ENCODE data around the gene IRF6.

The IRF6 gene

GRCh38 chr1:209756615-209757445 lies 49.1 kb downstream of the IRF6 start:
- DNase-seq, result no peak

- no peak for DNase-seq
Measured at GRCh38 chr1:209755926-209756614, 49.9 kb downstream of the IRF6 start, which contains the start of gene TRAF3IP3. Gene TRAF3IP3, plus strand, starts transcription at chr1:209756053. Its CDS starts 3,987 bp downstream, at chr1:209760040.

DNA sequence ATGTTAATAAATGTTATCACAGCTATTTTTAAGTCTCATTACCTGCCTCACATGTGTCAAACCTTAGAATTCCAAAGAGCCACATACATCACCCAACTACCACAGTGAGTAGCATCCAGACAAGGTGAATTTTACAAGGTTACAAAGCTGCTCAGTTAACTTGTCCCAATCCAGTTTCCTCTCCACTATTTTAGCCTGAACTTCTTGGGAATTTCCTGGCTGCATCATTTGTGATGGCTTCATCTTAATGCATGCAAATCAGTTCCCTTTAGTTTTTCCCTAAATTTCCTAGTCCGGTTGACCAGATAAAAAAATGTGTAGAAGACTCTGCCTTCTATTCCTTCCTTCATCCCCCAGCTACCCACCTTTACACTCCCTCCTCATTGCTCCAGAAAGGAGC lies 50.7 kb downstream of the IRF6 start:
- no peak for DNase-seq

DNA sequence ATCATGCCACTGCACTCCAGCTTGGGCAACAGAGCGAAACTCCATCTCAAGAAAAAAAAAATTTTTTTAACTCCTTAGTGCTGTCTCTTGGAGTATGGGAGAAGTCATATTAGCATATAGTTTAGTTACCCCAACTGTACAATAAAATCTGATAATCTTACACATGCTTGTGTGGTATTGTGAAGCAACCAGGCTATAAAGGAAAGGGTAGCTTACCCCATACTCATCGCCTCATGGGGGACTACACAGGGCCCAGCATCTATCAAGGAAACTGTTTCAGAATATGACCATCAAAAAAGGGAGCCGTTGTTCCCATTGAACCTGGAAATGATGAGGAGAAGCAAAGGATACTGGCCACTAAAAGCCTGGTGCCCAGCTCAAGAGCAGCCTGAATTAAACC lies 53.1 kb downstream of the IRF6 start:
- DNase-seq, result no peak

DNA sequence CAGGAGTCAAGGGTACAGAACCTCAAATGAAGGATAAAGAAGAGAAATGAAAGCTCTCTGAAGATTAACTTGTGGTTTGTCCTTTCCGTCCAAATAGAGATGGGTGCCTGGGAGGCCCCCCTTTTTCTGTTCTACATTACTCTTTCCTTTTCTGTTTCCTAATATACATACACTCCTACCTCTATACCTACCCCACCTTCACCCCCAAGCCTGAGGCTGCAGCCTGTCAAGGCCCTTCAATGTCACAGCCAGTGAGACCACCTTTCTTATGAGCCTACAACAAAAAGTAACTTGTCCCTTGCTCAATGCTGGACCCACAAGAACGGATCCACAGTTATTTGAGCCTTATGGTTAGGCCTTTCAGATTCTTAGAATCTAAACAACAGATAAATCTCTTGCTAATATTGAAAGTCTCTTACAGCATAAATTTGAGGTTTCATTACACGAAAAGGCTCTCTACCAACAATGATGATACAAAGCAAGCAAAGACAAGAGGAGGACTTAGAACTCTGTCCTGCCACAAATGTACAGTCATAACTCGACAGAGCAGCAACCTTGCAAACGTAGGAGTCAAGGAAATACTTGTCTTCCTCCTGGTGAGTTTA lies 54.2 kb downstream of the IRF6 start:
- DNase-seq, result no peak

DNA sequence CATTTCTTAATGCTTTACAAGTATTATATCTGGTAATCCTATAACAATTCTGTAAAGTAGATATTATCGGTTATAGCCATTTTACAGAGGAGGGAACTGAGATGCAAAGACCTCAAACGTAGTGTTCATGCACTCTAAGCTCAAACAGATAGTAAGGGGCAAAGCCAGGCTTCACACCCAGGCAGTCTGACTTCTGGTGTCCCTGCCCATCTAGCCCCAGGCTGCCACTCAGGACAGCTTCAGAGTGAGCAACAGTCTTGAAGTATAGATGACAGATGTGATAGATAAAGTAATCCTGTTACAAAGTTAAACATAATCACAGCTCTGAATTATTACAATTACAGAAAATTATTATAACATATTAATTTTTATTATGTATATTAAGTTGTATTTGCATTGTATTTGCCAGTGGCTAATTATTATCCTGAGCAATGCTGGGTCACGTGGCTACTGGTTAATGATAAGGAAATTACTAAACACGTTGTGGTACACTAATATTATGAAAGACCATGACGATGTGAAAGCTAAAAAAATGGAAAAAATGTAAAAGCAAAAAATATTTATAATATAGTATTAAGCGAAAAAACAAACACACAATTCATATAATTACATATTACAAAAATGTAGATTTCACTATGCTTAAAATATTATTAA lies 56.1 kb downstream of the IRF6 start:
- no peak for DNase-seq

GRCh38 chr1:209749205-209749604 lies 56.7 kb downstream of the IRF6 start:
- DNase-seq, result no peak

- DNase-seq, result no peak
Measured at GRCh38 chr1:209748620-209749019, 57.3 kb downstream of the IRF6 start.

GRCh38 chr1:209747580-209748262 lies 58.2 kb downstream of the IRF6 start:
- peak; percentile 83 for DNase-seq

- DNase-seq, result no peak
Measured at GRCh38 chr1:209746451-209747165, 59.3 kb downstream of the IRF6 start.

DNA sequence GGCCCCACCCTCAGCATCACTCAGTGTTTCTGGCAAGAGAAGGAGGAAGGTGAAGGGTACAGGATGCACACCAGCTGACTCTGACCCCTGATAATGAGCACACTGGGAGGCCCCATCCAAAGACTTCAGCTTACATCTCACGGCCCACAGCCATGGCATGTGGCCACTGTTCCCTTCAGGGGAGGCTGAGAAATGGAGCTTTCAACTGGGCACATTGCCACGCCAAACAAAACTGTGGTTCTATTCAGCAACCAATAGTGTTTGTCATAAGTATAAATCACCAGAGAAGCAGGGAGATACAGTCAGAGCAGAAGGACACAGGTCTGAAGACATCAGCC lies 62.8 kb downstream of the IRF6 start:
- DNase-seq, result no peak

GRCh38 chr1:209742409-209743144 lies 63.4 kb downstream of the IRF6 start:
- no peak for DNase-seq

- DNase-seq, result no peak
Measured at GRCh38 chr1:209741889-209742288, 64.1 kb downstream of the IRF6 start.

GRCh38 chr1:209741193-209741592 lies 64.7 kb downstream of the IRF6 start:
- no peak for DNase-seq

DNA sequence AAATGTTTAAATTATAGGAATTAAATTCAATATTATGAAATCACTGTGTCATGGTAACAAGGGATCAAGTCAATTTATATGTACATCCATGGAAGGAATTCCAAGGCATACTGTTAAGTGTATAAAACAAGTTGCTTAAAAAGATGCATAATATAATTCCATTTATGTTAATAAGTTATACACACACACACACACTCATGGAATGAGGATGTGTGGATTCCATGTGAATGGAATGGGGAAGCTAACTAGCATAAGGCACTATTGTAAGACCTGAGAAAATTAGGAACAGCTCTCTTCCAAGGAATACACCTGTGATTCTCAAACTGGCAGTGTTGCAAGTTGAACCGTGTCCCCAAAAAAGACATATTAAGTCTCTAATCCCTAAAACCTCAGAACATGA lies 67.7 kb downstream of the IRF6 start:
- DNase-seq, result no peak

- DNase-seq, result no peak
Measured at GRCh38 chr1:209737118-209737505, 68.8 kb downstream of the IRF6 start.

DNA sequence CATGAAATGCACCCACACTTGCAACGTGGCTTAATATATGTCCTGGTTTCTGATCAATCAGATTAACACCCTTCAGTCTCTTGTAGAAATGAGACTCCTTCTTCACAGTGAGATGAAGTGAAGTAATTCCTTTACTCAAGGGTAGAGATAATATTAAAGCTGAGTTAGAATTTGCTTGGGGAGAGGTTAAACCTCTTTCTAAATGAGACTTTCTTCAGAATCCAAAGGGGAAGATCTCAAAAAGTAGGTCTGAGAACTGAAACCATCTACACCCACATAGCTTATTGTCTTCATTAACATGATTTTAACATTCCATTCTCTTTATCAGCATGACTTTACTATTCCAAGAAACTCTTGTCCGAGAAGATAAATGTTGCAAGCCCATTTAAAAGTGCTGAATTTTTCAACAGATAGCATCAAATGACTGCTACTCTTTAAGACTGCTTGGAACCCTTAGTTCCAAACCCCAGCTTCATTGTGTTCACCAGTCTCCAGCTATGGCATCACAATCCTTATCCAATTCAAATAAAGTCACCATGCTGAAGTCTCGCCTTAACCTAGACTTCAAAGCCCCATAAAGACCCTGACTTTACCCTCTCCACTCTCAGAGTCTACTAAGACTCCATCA lies 69.3 kb downstream of the IRF6 start:
- DNase-seq, result no peak

Measured in left hindlimb (tissue), 1 donor.